ENCODE results near the gene MAST4.

The MAST4 gene

GRCh38 chr5:66830636-66831035 lies 234.4 kb downstream of the MAST4 start:
- DNase-seq (ENCODE audit: low read depth in 2 of 2, low spot score in 1 of 2): no peak

- DNase-seq (ENCODE audit: low read depth in 2 of 2, low spot score in 1 of 2): no peak
Observed at GRCh38 chr5:66839636-66840185, 243.5 kb downstream of the MAST4 start.

DNA sequence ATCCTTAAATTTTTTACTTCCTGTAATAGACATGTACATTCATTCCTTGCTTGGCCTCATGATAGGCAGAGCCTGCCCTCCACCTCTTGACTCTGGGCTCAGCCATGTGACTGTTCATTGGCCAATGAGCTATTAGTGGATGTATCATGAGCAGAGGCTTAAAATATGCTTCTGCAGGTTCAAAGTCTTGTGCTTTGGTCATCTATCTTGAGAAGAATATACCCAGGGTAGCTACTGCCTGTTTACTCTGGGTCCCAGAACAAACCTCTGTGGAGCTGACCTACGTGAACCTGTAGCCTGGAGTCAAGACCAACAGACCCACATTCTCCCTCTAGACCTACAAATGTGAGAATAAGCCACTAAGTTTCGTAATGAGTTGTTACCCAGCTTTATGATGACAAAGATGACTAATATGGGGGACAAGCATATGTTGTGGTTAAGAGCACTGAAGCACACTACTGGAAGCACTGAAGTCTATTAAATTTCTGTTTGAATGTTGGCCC lies 244.4 kb downstream of the MAST4 start:
- no peak for DNase-seq (ENCODE audit: low read depth in 2 of 2, low spot score in 1 of 2)

- DNase-seq (ENCODE audit: low read depth in 2 of 2, low spot score in 1 of 2): no peak
Observed at GRCh38 chr5:66841264-66841663, 245.1 kb downstream of the MAST4 start.

DNA sequence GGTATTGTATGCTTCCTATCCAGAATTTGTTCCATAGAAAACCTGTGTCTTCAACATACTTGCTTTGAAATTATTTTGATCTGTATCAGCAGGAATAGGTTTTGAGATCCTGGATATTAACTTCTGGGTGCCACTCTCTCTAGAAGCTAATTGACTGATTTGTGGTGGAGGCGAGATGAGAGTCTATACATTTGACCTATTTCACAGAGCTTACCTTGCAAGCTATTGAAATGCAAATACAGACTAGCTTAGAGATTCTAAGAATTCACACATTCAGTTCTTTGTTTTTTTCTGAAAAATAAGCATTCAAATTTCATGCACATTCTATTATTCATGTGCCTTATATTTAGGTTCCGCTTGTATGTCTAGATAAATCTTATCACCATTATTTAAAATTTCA lies 246.3 kb downstream of the MAST4 start:
- no peak for DNase-seq (ENCODE audit: low read depth in 2 of 2, low spot score in 1 of 2)

DNA sequence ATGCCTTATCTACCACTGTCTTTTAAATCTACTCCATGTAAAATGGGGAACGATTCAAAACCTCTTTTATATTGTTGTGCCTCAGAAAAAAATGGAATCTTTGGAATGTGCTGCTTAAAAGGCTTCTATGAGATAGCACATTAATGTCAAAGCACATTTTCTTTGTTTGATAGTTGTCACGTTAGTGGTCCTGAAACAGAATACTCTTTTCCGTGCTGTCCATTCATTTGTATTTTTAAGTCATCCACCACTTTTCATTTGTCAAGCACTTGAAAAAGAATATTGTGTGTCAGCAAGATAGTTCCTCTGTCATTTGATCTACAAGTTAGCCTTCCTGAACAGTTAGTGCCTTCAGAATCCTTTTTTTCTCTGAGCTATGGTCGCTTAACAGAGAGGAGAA lies 246.9 kb downstream of the MAST4 start:
- DNase-seq (ENCODE audit: low read depth in 2 of 2, low spot score in 1 of 2): no peak

GRCh38 chr5:66848749-66849641 lies 252.8 kb downstream of the MAST4 start:
- DNase-seq (ENCODE audit: low read depth in 2 of 2, low spot score in 1 of 2): no peak

DNA sequence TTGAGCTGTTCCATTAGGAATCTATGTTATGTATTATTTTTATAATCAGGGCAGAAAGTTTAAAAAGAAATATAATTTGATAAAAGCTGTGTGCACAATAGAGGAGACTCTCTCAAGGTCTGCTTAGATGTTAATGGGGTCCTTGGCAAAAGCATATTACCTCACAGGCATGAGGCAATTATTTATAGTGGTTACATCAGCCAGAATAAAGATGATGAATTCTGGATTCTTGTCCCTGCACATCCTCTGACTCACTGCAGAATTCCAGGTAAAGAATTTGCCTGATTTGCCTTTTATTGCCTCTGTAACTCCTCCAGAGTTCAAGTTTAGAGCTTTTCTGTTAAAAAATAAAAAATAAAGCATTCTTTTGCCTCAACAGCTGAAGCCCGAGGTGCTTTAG lies 253.6 kb downstream of the MAST4 start:
- no peak for DNase-seq (ENCODE audit: low read depth in 2 of 2, low spot score in 1 of 2)

DNA sequence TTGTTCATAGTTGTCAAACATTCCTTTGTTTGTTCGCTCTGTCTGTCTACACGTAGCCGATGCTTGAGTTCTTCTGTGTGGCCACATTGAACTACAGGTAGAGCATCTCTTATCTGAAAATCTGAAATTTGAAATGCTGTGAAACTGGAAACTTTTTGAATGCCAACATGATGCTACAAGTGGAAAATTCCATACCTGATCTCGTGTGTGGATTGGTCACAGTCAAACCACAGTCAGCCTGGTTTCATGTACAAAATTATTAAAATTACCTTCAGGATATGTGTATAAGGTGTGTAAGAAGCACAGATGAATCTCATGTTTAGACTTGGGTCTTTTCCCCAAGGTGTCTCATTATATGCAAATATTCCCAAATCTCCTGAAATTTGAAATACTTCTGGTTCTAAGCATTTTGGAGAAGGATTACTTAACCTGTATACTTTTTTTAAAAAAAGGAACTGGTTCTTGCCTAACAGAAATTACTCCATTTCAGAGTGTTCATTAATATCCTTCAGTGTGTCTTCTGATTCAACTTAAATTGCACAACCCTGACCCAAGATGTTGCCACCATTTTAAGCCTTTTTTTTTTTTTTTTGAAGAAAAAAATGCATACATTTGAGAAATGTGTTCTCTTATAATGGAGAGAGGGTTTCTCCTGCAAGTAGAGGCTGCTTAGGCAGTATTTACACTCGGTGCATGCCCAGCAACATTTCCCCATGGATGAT lies 254.3 kb downstream of the MAST4 start:
- DNase-seq (ENCODE audit: low read depth in 2 of 2, low spot score in 1 of 2): no peak

DNA sequence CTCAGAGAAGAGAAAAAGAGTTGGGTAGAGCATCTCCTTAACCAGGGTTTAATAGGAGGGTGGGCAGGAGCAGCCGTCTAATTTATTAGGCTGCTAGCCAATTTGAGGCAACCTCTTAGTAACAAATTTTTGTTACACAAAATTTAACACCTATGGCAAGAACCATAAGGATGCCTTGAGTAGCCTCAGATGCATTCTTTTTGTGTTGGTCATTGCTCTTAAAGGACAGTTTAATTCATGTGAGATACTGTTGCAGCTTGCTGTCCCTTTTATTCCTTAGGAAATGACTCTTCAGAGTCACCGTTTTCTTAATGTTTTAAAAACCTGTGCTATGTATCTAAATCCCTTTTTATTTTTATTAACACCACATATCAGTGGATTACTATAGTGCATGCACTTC lies 255.1 kb downstream of the MAST4 start:
- DNase-seq (ENCODE audit: low read depth in 2 of 2, low spot score in 1 of 2): no peak

DNA sequence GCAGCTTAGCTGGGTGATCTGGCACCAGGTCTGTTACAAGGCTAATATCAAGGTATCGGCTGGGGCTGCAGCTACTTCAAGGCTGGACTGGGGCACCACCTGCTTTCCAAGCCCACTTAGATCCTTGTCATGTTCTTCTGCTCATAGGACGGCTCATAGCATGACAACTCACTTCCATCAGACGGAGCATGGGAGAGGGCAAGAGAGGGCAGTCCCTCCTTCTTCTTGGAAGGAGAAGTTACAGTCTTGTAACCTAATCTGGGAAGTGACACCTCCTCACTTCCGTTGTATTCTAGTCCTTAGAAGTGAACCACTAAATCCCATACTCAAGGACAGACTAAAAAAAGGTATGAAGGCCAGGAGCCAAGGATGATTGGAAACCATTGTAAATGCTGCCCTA lies 258.2 kb downstream of the MAST4 start:
- DNase-seq (ENCODE audit: low read depth in 2 of 2, low spot score in 1 of 2): no peak

DNA sequence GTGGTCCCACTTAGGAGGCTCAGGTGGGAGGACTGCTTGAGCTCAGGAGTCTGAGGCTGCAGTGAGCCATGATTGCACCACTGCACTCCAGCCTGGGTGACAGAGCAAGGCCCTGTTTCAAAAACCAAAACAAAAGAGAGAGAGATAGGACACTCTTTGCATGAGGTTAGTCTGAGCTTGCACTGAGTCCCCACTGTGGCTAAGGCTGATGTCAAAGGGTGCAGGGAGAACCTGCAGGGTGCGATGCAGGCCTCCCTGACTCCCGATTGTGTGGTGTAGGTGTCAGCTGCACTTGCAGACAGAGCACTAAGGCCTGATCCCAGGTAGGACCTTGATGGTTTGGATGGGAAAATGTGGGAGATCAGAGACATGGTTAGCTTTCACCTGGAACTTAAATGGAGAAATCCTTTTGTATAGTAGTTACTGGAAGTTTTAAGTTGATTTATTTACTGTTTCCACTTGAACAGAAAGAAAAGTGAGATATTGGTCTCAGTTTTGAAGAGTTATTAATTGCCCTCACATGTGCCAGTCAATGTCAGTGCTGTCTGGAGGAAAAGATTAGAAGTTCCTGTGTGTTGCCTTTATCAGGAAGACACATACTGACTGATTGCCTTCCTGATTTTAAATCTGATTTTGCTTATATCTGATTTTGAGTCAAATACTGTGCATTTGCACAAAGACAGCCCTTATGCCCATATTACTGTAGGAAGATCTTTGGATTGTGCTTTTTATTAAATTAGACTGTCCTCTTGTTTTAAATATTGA lies 260.0 kb downstream of the MAST4 start:
- no peak for DNase-seq (ENCODE audit: low read depth in 2 of 2, low spot score in 1 of 2)

DNA sequence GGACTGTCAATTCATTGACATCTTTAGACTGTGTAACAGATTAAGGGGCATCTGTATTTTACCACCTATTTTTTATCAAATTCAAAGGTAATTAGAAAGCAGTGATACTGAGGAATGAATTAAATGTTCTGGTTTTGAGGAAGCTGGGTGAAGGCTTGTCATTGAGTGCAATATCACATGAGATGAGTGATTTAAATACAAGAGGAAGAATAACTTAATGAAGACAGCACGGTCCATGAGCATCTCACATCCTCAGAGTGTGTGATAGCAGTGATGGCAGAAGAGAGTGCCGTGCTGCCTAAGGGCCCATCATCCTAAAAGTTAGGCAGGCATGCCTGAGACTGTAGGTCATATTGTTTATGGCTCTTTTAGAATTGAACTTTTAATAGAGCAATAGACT lies 263.3 kb downstream of the MAST4 start:
- DNase-seq (ENCODE audit: low read depth in 2 of 2, low spot score in 1 of 2): no peak

GRCh38 chr5:66860199-66860975 lies 264.2 kb downstream of the MAST4 start:
- DNase-seq (ENCODE audit: low read depth in 2 of 2, low spot score in 1 of 2): no peak

GRCh38 chr5:66861402-66861801 lies 265.2 kb downstream of the MAST4 start:
- DNase-seq (ENCODE audit: low read depth in 2 of 2, low spot score in 1 of 2): no peak

DNA sequence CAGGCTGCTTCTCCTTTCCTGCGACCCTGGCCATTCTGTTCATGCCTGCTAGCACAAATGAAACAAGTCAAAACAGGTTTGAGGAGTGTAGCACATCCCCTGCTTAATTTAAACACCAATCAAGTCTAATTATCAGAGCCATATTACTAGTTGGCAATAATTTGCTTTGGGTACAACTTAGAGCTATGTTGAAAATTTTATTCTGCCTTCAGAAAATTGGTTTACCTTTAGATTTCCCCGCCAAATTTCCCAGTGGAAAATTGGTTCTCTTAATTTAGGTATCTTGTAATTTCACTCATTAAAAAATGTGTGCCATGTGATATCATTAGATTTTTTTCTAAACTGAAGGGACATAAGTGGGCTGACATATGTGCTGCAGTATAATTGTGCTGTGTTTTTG lies 265.8 kb downstream of the MAST4 start:
- DNase-seq (ENCODE audit: low read depth in 2 of 2, low spot score in 1 of 2): no peak

DNA sequence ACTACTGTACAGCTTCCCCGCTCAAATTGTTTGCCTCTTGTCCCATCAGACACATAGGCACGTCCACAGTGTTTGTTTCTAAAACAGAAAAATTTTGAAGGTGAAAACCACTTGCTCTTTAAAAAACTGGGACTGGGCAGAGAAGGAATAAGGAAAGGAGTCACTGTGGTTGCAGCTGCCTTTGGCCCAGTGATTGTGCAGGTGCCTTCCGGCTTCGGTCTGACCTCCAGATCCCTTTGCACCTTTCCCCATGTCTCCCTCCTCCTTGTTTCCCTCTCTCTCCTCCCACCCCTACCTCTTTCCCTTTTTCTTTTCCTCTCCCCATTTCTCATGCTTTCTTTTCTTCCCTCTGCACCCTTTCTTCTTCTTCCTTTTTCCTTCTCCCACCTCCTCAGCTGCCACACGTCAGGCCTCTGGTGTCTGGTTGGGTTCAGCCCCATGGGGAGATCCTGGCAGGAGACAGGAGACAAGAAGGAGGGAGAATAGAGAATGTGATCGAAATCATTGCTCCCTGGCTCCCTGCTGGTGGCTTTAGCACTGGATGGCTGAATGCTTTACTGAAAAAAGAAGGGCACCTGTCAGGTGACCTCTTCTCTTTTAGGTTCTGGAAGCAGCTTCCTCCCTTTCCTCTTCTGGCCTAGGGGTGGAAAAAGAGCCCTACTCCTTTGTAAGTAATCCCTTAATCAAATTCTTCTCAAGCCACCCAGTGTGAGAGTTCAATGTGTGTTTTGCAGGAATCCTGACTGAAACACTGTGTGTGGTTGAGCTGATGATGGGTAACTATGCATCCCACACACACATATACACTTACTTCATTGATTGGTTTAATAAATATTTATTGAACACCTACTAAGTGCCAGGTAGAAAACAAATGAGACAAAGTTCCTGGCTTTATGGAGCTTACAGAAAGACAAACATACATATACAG lies 267.3 kb downstream of the MAST4 start:
- DNase-seq (ENCODE audit: low read depth in 2 of 2, low spot score in 1 of 2): no peak

DNA sequence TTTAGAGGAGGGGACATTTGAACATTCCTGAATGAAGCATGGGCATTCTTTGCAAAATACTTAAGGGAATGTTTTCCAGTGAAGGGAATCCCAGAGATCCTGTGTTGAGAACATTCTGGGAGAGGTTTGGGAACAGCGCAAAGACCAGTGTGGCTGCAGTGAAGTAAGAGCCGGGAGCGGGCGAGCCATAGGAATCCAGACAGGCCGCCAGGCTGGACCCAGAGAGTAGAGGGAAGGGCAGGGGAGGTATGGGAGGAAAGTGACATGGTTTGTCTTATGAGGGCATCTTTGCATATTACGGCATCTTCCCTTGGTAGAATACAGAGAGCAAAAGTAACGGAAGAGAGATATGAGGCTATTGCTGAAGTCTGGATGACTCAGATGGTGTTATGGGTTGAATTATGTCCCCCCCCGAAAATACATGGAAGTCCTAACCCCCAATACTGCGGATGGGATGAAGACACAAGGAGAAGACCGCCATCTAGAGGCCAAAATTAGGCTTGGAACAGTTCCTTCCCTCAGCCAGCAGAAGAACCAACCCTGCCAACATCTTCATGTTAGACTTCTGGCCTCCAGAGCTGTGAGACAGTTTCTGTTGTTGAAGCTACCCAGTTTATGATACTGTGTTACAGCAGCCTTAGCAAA lies 268.2 kb downstream of the MAST4 start:
- DNase-seq (ENCODE audit: low read depth in 2 of 2, low spot score in 1 of 2): no peak
